HepG2 (cell line): ENCODE data around the gene TRDN. TPM values are rescaled to one million over a fixed set of nuclear protein-coding genes. Genes with fewer than 3 reads are reported as not detected.

Experiments used
- ATAC-seq: fragments of 200-7000 bp; cut with Tn5 transposase; 3 replicates; pipeline ENCODE4 v1.9.1; 2020; ENCODE audit warnings: mild to moderate bottlenecking, moderate library complexity
- BruUV-seq: library from RNA; stranded (reverse); fragments of 400-500 nt; replicated peaks from 2 replicates; lab custom pipeline; 2021; lab: Mats Ljungman, UMichigan
- CTCF ChIA-PET: fragments of 300-600 bp; formaldehyde crosslinking; extraction: SDS; loops from one replicate; lab custom pipeline; 2021; ENCODE audit warnings: low total read pairs, inconsistent platforms, low intra/inter-chr PET ratio; lab: Yijun Ruan, JAX
- POLR2A ChIA-PET: fragments of 350-600 bp; sonication (Branson Sonifier 250); formaldehyde crosslinking; loops from one replicate; lab custom pipeline; 2020; ENCODE audit warnings: antibody characterized with exemption, inconsistent platforms; lab: Yijun Ruan, JAX
- DNase-seq: peaks from one replicate; pipeline ENCODE4 v3.0.0-alpha.2; 2015; ENCODE audit warnings: low spot score
- FAIRE-seq: peaks from 3 replicates; lab custom pipeline; 2011; peaks lifted over from hg19 to GRCh38; lab: Jason Lieb, UNC
- H2AFZ ChIP-seq: one replicate; pipeline ENCODE4 v1.6.1; 2011; ENCODE audit warnings: low read length, inconsistent platforms
- H3K27ac ChIP-seq: fragments of 300-600 bp; 3 replicates; pipeline ENCODE4 v1.8.0; 2011; ENCODE audit warnings: mixed run types, mild to moderate bottlenecking, mixed read lengths, low read length, inconsistent platforms; ENCODE audit not compliant: insufficient read depth; ENCODE audit errors: extremely low read length
- H3K27me3 ChIP-seq, 2 experiments: fragments of 200-600 bp in 1 of 2; 2 replicates in 1 of 2; 3 replicates in 1 of 2; pipeline versions ENCODE4 v1.6.0 to v1.8.0; 2011; ENCODE audit warnings: low read length in 2 of 2, mild to moderate bottlenecking in 2 of 2, moderate library complexity in 2 of 2, inconsistent platforms in 1 of 2; ENCODE audit not compliant: insufficient read depth in 2 of 2, control insufficient read depth in 1 of 2
- H3K36me3 ChIP-seq, 2 experiments: fragments of 200-600 bp in 1 of 2; replicated peaks in 1 of 2; 2 replicates in 1 of 2; 3 replicates in 1 of 2; pipeline versions ENCODE4 v1.5.1 to v1.8.0; 2011; ENCODE audit warnings: low read length in 2 of 2, inconsistent platforms in 1 of 2; ENCODE audit not compliant: insufficient read depth in 2 of 2, control insufficient read depth in 1 of 2
- H3K4me1 ChIP-seq: 2 replicates; pipeline ENCODE4 v1.5.1; 2012; ENCODE audit warnings: low read length, inconsistent platforms; ENCODE audit not compliant: insufficient read depth
- H3K4me2 ChIP-seq: 2 replicates; pipeline ENCODE4 v1.6.0; 2011; ENCODE audit warnings: low read depth, low read length, inconsistent platforms
- H3K4me3 ChIP-seq, 3 experiments: fragments of 200-600 bp in 1 of 3; sonication (generic), shearing (Covaris generic) in 1 of 3; replicated peaks in 1 of 3; 2 replicates each; pipeline ENCODE4 v1.5.1; 2011 to 2016; ENCODE audit warnings: low read length in 3 of 3, inconsistent platforms in 2 of 3, low read depth in 2 of 3, mild to moderate bottlenecking in 2 of 3, control low read depth in 1 of 3, mixed read lengths in 1 of 3; ENCODE audit not compliant: insufficient read depth in 1 of 3
- H3K79me2 ChIP-seq: one replicate; pipeline ENCODE4 v1.6.1; 2011; ENCODE audit warnings: low read length, inconsistent platforms; ENCODE audit not compliant: insufficient read depth
- H3K9ac ChIP-seq: 2 replicates; pipeline ENCODE4 v1.6.0; 2011; ENCODE audit warnings: mild to moderate bottlenecking, low read depth, low read length, inconsistent platforms; ENCODE audit not compliant: insufficient read depth
- H3K9me3 ChIP-seq: 2 replicates; pipeline ENCODE4 v1.5.1; 2012; ENCODE audit warnings: mild to moderate bottlenecking, low read length
- H4K20me1 ChIP-seq: 2 replicates; pipeline ENCODE4 v1.6.0; 2011; ENCODE audit warnings: inconsistent platforms, mild to moderate bottlenecking, low read length, moderate library complexity; ENCODE audit not compliant: insufficient read depth
- ASH2L ChIP-seq: fragments of 300-600, 200-600 bp; sonication (generic); IDR thresholded peaks from 2 replicates; pipeline ENCODE4 v1.7.0; 2017; ENCODE audit warnings: low read depth, mild to moderate bottlenecking, moderate library complexity, mixed read lengths, low read length; ENCODE audit not compliant: insufficient read length
- ATF2 ChIP-seq: sonication (generic); formaldehyde crosslinking; IDR thresholded peaks from 2 replicates; pipeline ENCODE4 v1.4.0; 2020; ENCODE audit warnings: missing genetic modification reagents
- CEBPB ChIP-seq: IDR thresholded peaks from 2 replicates; pipeline ENCODE4 v1.6.1; 2011; ENCODE audit warnings: low read depth, low read length, improper control_type of control experiment, borderline replicate concordance
- FOXA1 ChIP-seq, 2 experiments: fragments of 450-650 bp in 1 of 2; sonication (generic) in 1 of 2; formaldehyde crosslinking in 1 of 2; IDR thresholded peaks; 2 replicates each; pipeline versions ENCODE4 v1.4.0 to v1.6.1; 2016 to 2020; ENCODE audit warnings: missing genetic modification reagents in 1 of 2
- GPN1 ChIP-seq: sonication (generic); formaldehyde crosslinking; IDR thresholded peaks from 2 replicates; pipeline ENCODE4 v1.5.1; 2020; ENCODE audit warnings: missing genetic modification reagents, borderline replicate concordance
- HMG20A ChIP-seq: IDR thresholded peaks from 2 replicates; pipeline ENCODE4 v1.6.1; 2016; ENCODE audit warnings: borderline replicate concordance
- MYC ChIP-seq: sonication (generic); formaldehyde crosslinking; IDR thresholded peaks from 2 replicates; pipeline ENCODE4 v1.9.0; 2021; ENCODE audit warnings: missing genetic modification reagents, borderline replicate concordance
- MYNN ChIP-seq: sonication (generic); formaldehyde crosslinking; IDR thresholded peaks from 2 replicates; pipeline ENCODE4 v1.4.0; 2020; ENCODE audit warnings: mild to moderate bottlenecking, low read depth, missing genetic modification reagents
- NCOA1 ChIP-seq: sonication (generic); formaldehyde crosslinking; IDR thresholded peaks from 2 replicates; pipeline ENCODE4 v1.9.0; 2021; ENCODE audit warnings: missing genetic modification reagents
- TRIM24 ChIP-seq: sonication (generic); formaldehyde crosslinking; IDR thresholded peaks from 2 replicates; pipeline ENCODE4 v1.8.0; 2022; ENCODE audit warnings: mild to moderate bottlenecking, missing genetic modification reagents
- ZSCAN22 ChIP-seq: sonication (generic); formaldehyde crosslinking; IDR thresholded peaks from 2 replicates; pipeline ENCODE4 v1.4.0; 2020; ENCODE audit warnings: mild to moderate bottlenecking, missing genetic modification reagents
- WGBS: methylation state at CpG from one replicate; pipeline ENCODE4 v1.1.6; 2017; ENCODE audit warnings: low lambda C conversion rate; 5-methylcytosine and 5-hydroxymethylcytosine counted together
- in situ Hi-C: cut with HindIII; loops from 2 replicates; pipeline ENCODE4 v1.10.0; 2017; ENCODE audit warnings: low pct_unique_long_range_greater_than_20kb; ENCODE audit not compliant: extremely low pct_ligation_motif_present
- intact Hi-C: fragments of 100-400 bp; cut with micrococcal nuclease; formaldehyde crosslinking; loops from one replicate; pipeline ENCODE4 v1.10.0; 2022; ENCODE audit not compliant: unreplicated experiment
- polyA plus RNA-seq, 8 experiments: library from polyadenylated mRNA; depleted of rRNA in 3 of 8; stranded (reverse) in 7 of 8; unstranded in 1 of 8; fragments of >200 nt; fragmentation: Illumina TruSeq in 4 of 8; extraction: Trizol in 4 of 8; gene quantifications; 2 replicates each; pipeline versions ENCODE4 v1.2.1 to v1.2.3, GENCODE V29; 2011 to 2016; ENCODE audit warnings: low read depth in 4 of 8, missing spikeins in 1 of 8, mixed read lengths in 1 of 8; ENCODE audit not compliant: insufficient read depth in 1 of 8
- total RNA-seq, 5 experiments: library from RNA; depleted of rRNA; stranded (reverse); fragments of >200 nt; fragmentation: Illumina TruSeq; extraction: Trizol; gene quantifications; 2 replicates each; pipeline ENCODE4 v1.2.3, GENCODE V29; 2016; ENCODE audit warnings: low read depth in 1 of 5
- TF ChIP-seq, protein P1 (sequence below): sonication (generic); formaldehyde crosslinking; IDR thresholded peaks from 2 replicates; pipeline ENCODE4 v1.5.0; 2020; ENCODE audit warnings: mild to moderate bottlenecking, missing genetic modification reagents, borderline replicate concordance

Gene TRDN
- total and polyA plus RNA-seq, 2 of the 13 experiments (the other 11 are each of a cell fraction or from before 2014, with no cell fraction given): not detected

DNA sequence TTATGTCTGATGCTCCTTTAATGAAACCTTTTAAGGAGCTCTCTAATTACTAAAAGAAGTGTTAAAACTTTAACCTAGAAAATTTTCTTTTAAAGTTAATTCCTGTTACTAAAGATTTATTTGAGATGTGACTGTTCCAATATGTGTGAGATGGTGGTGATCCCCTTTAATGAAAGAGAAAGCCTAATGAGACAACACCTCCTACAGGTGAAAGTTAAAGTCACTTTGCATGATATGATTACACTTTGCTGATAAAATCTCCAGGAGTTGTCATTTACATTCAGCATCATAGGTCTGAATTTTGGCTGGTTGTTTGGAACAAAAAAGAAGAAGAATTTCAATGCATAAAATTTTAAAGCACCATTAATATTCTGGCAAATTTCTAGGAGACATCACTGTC is 307.4 kb downstream of the TRDN start:
- Histone ChIP-seq H3K4me3 (no peak overlapping the region), H2AFZ (no peak overlapping the region), H3K79me2 (no peaks in the 10 kb centered on the region), H3K9ac (no peak overlapping the region), H3K27ac (no peak overlapping the region), H3K36me3 (no peaks in the 10 kb centered on the region), H3K4me1 (no peaks in the 10 kb centered on the region), H3K27me3 (no peaks in the 10 kb centered on the region), H4K20me1 (no peaks in the 10 kb centered on the region), H3K9me3 (no peaks in the 10 kb centered on the region), H3K4me2 (no peak overlapping the region)
- in situ Hi-C loops: no loop called here
- ATAC-seq (no peak), DNase-seq (no peak), FAIRE-seq (no peak)
- ChIA-PET POLR2A (no interaction called here), CTCF (no interaction called here)
- BruUV-seq: no TSS peak
- intact Hi-C loops: no loop called here
- TF ChIP-seq HMG20A (CRISPR knock-in tag): no peak
- no peak for TF ChIP-seq ATF2 (CRISPR knock-in tag)
- no peak for TF ChIP-seq TRIM24 (CRISPR knock-in tag)
- no peak for TF ChIP-seq ASH2L
- TF ChIP-seq MYNN: no peak
- no peak for TF ChIP-seq GPN1 (CRISPR knock-in tag)

GRCh38 chr6:123323452-123324329 is 313.1 kb downstream of the TRDN start:
- no TSS peak for BruUV-seq
- in situ Hi-C loops: loop anchor here (25.0 kb wide), 1 partner anchor 586 kb away; no protein-coding TSS in a partner anchor
- WGBS: 0% methylated on average over 3 of the region's 3 CpGs
- peak; percentile 3; the same call in 1 of the 2 replicates for TF ChIP-seq CEBPB
- TF ChIP-seq, protein P1, sequence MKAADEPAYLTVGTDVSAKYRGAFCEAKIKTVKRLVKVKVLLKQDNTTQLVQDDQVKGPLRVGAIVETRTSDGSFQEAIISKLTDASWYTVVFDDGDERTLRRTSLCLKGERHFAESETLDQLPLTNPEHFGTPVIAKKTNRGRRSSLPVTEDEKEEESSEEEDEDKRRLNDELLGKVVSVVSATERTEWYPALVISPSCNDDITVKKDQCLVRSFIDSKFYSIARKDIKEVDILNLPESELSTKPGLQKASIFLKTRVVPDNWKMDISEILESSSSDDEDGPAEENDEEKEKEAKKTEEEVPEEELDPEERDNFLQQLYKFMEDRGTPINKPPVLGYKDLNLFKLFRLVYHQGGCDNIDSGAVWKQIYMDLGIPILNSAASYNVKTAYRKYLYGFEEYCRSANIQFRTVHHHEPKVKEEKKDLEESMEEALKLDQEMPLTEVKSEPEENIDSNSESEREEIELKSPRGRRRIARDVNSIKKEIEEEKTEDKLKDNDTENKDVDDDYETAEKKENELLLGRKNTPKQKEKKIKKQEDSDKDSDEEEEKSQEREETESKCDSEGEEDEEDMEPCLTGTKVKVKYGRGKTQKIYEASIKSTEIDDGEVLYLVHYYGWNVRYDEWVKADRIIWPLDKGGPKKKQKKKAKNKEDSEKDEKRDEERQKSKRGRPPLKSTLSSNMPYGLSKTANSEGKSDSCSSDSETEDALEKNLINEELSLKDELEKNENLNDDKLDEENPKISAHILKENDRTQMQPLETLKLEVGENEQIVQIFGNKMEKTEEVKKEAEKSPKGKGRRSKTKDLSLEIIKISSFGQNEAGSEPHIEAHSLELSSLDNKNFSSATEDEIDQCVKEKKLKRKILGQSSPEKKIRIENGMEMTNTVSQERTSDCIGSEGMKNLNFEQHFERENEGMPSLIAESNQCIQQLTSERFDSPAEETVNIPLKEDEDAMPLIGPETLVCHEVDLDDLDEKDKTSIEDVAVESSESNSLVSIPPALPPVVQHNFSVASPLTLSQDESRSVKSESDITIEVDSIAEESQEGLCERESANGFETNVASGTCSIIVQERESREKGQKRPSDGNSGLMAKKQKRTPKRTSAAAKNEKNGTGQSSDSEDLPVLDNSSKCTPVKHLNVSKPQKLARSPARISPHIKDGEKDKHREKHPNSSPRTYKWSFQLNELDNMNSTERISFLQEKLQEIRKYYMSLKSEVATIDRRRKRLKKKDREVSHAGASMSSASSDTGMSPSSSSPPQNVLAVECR: no peak
- no peak for TF ChIP-seq FOXA1 (IDR thresholded peaks at IDR 0.05)
- TF ChIP-seq FOXA1 (CRISPR knock-in tag; IDR thresholded peaks at IDR 0.05): peak; percentile 46; the same call in 1 of the 2 replicates
- TF ChIP-seq ZSCAN22: no peak
- no peak for TF ChIP-seq MYC
- TF ChIP-seq NCOA1 (CRISPR knock-in tag): no peak

More at GRCh38 chr6:123323452-123324329, 313.1 kb downstream of the TRDN start:
- Histone ChIP-seq H3K9ac (no peak overlapping the region), H3K4me2 (no peak overlapping the region), H3K4me3 (no peak overlapping the region), H3K27ac (no peak overlapping the region), H3K36me3 (no peaks in the 10 kb centered on the region), H3K4me1 (peaks cover 6% of the 10 kb centered on the region; the same call in 1 of the 2 replicates), H3K27me3 (no peaks in the 10 kb centered on the region), H3K79me2 (no peaks in the 10 kb centered on the region), H3K9me3 (no peaks in the 10 kb centered on the region), H2AFZ (no peak overlapping the region), H4K20me1 (no peaks in the 10 kb centered on the region)
- CTCF ChIA-PET: no interaction called here
- FAIRE-seq (no peak), DNase-seq (peak; percentile 6), ATAC-seq (peak; percentile 80)
- POLR2A ChIA-PET: no interaction called here
- intact Hi-C loops: no loop called here
